GM19023 (cell line): ENCODE measurements around the gene ZKSCAN1.
"Not testable (repeated sequence)": the region's sequence is repeated elsewhere in the genome, so short reads cannot be mapped to it uniquely, and the experiment has no call there.

Experiments used
- ATAC-seq: cut with Tn5 transposase; IDR thresholded peaks from one replicate; pipeline ENCODE4 v1.9.1; 2021; ENCODE audit warnings: mild to moderate bottlenecking, moderate library complexity; ENCODE audit not compliant: unreplicated experiment

Gene ZKSCAN1

DNA sequence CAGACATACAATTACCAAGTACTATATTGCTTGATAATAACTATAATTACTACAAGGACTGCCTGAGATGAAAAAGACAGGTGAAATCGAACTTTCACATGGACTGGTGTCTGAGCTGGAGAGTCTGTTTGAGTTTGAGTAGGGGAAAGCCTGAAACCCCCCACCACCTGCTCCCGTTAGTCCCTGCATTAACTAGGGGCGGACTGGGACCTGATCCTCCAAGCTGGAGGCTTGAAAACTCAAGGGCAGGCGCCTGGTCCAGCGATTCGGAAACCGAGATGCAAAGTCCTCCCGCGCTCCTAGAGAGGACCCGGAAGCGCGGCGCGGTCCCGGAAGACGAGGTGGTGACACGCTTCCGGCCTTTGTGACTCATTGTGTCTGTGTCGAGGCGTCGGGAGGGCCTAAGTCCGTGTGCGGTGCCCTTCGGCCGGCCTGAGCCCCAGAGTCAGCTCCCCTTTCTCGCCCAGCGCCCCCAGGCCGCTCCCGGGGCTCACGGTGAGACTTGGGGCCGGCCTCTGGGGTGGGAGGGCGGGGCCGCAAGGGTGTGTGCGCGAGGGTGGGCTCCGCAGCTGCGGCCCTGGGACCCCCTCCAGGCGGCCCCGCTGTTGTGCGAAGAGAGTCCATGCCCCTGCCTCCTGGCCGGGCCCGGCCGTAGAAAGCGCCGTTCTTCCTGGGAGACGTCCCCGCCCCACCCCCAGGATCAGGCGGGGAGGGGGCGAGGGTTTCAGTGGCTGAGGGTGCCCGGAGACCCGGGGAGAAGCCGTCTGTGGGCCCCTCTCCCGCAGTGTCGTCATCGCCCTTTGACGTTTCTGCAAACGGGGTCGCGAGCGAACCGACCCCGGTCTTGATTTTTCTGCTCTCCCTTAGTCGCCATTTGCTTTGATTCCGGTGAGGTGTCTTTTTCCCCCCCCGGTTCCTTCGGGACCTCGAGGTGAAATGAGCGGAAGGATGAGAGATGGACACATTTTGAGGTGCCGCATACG lies at the start of gene ZKSCAN1:
Gene ZKSCAN1, plus strand, starts transcription at position 365 of the 983 bp plus-strand sequence. CDS start 7,911 bp downstream, outside the sequence.
- peak; percentile 98 for ATAC-seq

DNA sequence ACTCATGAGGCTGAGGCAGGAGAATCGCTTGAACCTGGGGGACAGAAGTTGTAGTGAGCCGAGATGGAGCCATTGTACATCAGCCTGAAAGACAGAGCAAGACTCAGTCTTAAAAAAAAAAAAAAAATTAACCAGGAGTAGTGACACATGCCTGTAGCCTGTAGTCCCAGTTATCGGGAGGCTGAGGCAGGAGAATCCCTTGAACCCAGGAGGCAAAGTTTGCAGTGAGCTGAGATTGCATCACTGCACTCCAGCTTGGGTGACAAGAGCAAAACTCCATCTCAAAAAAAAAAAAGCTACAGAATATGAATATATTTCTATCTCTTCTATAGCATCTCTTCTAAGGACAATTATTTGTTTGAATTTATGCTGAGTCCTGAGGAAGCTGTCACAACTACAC lies 46.1 kb upstream of the ZKSCAN1 start:
- ATAC-seq = no peak

DNA sequence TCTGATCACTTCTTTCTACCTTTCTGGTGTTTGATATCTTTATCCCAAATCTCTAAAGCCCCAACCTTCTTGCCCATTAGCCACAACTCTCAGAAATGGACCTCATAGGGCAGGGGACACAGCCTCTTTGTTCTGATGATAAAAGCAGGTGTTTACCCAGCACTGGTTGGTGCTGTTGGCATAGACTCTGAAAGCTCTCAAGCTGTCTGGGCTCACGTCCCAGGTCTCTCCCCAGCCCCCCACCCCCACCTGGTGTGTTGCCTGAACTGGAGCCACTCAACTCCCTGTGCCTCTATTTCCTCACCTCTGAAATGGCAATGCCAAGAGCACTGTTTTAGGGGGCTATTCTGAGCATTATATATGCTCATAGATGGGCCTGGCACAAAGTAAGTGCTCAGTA lies 45.6 kb upstream of the ZKSCAN1 start:
- ATAC-seq = not testable (repeated sequence)

DNA sequence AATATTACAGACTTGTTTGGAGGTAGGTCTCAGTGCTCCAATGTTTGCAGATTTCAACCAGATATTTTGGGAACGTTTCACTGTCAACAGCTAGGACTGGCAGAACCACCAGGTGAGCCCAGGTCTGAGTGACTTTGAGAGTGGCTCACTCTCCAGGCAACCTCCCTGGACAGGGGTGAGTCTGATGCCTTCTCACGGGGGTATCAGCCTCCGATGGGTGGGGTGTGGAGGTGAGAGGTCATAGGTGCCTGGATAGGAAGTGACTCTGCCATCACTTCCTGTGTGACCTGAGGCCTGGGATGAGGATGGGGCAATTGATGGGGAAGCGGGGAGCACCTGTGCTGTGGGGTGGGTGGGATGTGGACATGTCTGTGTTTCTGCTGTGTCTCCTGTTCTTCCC lies 44.2 kb upstream of the ZKSCAN1 start:
- ATAC-seq = no peak

DNA sequence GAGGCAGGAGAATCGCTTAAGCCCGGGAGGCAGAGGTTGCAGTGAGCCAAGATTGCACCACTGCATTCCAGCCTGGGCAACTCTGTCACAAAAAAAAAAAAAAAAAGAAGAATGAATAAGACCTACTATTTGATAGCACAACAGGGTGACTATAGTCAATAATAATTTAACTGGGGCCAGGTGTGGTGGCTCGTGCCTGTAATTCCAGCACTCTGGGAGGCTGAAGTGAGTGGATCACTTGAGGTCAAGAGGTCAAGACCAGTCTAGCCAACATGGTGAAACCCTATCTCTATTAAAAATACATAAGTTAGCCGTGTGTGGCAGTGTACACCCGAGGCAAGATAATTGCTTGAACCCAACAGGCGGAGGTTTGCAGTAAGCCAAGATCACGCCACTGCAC lies 41.6 kb upstream of the ZKSCAN1 start:
- not testable (repeated sequence) for ATAC-seq

DNA sequence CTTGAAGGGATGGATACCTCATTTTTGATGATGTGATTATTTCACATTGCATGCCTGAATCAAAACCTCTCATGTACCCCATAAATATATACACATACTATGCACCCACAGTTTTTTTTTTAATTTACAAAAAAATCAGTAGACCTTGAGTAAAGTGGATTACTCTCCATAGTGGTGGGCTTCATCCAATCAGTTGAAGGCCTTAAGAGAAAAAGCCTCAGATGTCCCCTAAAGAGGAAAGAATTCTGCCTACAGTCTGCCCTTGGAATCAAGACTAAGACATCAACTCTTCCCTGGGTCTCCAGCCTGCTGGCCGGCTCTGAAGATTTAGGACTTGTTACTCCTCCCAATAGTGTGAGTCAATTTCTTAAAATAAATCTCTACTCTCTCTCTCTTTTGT lies 40.7 kb upstream of the ZKSCAN1 start:
- no peak for ATAC-seq

DNA sequence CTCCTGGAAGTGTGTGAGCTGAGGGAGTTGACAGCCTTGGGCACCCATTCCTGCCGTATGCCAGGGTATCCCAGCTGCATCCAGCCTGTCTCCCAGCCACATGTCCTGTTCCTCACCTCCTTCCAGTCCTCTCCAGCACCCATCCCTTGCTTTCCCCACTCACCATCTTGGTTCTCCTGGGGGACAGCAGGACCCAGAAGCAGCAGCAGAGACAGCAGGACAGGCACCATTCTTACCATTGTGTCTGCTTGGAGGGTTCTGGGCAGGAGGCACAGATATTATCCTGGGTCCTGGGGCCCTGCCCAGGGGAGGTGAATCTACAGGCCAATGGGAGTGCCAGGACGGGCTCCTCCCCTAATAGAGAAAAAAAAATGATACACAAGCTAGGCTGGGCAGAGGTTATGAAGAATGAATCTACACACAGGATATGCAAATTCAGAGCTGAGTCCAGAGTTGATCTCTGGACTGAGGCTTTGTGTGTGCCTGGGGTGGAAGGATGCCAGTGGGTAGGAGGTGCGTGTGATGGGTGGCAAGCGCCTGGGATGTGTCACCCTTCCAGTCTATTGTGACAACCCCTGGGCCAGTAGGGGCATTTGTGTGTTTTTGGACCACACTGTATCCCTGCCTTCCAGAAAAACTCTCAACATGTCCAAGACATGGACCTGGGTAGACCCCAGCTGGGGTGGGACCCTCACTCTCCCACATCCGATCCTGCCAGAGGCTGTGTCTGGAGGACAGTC lies 39.4 kb upstream of the ZKSCAN1 start, which contains the start of gene AZGP1:
Gene AZGP1, minus strand, starts transcription at position 250 of the 740 bp plus-strand sequence. Its CDS starts 11 bp downstream, at position 239.
- ATAC-seq = no peak

DNA sequence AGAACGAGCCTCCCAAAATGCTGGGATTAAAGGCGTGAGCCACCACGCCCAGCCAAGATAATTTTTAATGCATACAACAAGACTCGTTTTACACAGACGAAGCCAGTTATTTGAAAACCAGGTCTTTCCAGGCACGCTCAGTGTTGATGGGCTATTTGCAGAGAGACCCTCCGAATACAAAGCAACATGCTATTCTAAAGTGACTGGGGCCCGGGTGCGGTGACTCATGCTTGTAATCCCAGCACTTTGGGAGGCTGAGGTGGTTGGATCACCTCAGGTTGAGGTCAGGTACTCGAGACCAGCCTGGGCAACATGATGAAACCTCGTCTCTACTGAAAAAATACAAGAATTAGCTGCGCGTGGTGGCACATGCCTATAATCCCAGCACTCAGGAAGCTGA lies 38.8 kb upstream of the ZKSCAN1 start:
- ATAC-seq = no peak

DNA sequence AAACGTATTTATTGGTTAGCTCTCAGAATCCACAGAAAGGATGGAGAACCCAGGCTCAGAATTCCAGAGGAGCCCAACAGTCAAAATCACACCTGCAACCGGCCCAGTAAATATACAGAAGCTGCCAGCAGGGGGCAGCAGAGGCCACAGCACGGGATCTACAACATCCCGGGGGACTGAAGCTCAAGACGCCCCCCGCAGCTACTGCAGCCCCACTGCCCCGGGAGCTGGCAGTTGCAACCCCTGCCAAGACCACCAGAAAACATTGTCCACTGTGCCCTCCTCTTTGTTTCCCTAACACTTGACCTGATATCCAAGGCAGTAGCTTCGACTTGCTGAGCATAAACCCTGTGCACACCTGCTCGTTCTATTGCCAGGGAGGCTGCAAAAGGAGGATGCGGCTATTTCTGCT lies 35.6 kb upstream of the ZKSCAN1 start:
- ATAC-seq = not testable (repeated sequence)

DNA sequence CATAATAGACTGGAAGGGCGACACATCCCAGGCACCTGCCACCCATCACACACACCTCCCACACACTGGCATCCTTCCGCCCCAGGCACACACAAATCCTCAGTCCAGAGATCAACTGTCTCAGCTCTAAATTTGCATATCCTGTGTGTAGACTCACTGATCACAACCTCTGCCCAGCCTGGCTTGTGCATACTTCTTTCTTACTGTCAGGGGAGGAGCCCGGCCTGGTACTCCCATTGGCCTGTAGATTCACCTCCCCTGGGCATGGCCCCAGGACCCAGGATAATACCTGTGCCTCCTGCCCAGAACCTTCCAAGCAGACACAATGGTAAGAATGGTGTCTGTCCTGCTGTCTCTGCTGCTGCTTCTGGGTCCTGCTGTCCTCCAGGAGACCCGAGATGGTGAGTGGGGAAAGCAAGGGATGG lies 34.9 kb upstream of the ZKSCAN1 start:
- ATAC-seq = not testable (repeated sequence)

DNA sequence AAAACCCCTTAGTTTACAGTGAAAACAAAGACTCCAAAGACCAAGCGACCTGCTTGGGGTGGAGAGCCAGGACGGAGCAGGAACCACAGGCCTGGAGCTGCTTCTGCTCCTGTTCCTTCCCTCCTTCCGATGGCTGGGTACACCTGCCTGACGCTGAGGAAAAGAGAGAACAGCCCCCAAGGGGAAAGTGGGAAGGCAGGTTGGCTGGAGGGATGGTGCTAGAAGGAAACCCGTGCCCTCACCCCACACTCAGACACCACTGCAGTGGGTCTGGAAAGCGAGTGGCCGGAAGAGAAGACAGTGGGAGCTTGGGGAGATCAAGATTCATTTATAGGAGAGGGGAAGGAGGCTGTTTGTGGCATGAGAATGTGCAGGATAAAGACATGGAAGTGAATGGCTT lies 34.3 kb upstream of the ZKSCAN1 start:
- ATAC-seq = not testable (repeated sequence)

DNA sequence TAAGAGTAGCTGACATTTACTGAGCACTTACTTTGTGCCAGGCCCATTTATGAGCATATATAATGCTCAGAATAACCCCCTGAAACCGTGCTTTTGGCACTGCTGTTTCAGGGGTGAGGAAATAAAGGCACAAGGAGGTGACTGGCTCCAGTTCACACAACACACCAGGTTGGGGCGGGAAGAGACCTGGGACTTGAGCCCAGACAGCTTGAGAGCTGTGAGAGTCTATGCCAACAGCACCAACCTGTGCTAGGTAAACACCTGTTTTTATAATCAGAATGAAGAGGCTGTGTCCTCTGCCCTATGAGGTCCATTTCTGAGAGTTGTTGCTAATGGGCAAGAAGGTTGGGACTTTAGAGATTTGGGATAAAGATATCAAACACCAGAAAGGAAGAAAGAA lies 30.8 kb upstream of the ZKSCAN1 start:
- no peak for ATAC-seq

DNA sequence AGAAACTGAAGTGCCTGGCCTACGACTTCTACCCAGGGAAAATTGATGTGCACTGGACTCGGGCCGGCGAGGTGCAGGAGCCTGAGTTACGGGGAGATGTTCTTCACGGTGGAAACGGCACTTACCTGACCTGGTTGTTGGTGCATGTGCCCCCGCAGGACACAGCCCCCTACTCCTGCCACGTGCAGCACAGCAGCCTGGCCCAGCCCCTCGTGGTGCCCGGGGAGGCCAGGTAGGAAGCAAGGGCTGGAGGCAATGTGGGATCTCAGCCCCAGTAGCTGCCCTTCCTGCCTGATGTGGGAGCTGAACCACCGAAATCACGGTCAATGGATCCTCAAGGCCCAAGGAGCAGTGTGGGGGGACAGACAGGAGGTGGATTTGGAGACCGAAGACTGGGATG lies 28.1 kb upstream of the ZKSCAN1 start:
- ATAC-seq = not testable (repeated sequence)

DNA sequence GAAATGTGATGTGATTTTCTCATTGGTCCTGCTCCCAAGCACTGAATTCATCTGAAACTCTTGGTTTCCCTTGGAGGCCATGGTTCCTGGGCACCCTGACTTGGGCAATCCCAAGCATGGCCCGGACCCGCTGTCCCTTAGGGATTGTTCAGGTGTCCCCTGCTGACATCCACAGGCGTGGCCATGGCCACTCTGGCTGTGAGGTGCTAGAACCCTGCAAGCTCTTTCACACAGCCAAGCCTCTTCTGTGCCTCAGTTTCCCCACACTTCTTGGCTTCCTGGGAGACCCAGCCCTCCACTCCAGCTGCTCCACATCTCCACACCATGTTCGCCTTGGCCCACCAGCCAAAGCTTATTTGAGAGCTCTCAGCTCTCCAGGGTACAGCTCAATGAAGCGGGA lies 27.6 kb upstream of the ZKSCAN1 start:
- ATAC-seq = no peak

DNA sequence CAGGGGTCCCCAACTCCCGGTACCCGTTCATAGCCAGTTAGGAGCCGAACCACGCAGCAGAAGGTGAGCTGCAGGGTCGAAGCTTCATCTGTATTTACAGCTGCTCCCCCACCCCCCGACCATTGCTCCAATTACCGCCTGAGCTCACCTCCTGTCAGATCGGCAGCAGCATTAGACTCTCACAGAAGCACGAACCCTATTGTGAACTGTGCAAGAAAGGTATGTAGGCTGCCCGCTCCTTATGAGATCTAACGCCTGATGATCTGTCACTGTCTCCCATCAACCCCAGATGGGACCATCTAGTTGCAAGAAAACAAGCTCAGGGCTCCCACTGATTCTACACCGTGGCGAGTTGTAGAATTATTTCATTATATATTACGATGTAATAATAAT lies 24.9 kb upstream of the ZKSCAN1 start:
- no peak for ATAC-seq

DNA sequence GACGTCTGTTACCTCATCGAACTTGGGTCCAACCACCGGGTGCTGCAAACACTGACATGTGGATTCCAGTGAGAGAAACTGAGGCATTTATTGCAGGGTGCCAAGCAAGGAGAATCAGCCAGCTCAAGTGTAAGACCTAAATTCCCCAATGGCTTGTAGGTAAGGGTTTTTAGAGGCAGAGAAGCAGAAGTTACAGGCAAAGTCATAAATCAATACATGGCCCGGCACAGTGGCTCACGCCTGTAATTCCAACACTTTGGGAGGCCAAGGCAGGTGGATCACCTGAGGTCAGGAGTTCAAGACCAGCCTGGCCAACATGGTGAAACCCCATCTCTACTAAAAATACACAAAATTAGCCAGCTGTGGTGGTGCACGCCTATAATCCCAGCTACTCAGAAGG lies 23.9 kb upstream of the ZKSCAN1 start:
- ATAC-seq = not testable (repeated sequence)

DNA sequence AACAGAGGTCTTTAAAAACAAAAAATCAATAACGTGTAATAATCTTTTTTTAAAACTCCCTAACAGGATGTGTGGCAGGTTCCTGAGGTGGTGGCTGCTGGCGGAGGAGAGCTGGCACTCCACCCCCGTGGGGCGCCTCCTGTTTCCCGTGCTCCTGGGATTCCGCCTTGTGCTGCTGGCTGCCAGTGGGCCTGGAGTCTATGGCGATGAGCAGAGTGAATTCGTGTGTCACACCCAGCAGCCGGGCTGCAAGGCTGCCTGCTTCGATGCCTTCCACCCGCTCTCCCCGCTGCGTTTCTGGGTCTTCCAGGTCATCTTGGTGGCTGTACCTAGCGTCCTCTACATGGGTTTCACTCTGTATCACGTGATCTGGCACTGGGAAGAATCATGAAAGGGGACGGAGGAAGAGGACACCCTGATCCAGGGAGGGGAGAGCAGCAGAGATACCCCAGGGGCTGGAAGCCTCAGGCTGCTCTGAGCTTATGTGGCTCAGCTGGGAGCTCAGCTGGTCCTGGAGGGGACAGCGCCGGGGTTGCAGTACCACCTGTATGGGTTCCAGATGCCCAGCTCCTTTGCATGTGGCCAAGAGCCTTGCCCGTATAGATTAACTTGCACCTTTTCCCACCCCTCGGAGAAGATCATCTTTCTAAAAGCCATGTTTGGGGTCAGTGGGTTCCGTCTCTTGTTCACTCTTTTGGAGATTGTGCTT lies 22.9 kb upstream of the ZKSCAN1 start:
- ATAC-seq = no peak

DNA sequence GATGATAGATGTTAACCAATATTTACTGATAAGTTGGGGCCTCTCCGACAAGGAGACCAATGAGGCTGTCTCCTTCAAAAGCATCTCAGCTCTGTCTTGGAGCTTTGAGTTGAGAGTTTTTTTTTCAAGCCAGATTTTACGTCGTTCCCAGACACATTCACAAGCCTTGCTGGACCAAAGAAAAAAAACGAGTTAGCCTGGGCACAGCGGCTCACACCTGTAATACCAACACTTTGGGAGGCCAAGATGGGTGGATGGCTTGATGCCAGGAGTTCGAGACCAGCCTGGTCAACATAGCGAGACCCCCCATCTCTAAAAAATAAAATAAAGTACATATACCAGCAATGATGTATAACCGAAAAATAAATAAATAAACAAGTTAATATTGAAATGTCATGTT lies 20.6 kb upstream of the ZKSCAN1 start:
- no peak for ATAC-seq

DNA sequence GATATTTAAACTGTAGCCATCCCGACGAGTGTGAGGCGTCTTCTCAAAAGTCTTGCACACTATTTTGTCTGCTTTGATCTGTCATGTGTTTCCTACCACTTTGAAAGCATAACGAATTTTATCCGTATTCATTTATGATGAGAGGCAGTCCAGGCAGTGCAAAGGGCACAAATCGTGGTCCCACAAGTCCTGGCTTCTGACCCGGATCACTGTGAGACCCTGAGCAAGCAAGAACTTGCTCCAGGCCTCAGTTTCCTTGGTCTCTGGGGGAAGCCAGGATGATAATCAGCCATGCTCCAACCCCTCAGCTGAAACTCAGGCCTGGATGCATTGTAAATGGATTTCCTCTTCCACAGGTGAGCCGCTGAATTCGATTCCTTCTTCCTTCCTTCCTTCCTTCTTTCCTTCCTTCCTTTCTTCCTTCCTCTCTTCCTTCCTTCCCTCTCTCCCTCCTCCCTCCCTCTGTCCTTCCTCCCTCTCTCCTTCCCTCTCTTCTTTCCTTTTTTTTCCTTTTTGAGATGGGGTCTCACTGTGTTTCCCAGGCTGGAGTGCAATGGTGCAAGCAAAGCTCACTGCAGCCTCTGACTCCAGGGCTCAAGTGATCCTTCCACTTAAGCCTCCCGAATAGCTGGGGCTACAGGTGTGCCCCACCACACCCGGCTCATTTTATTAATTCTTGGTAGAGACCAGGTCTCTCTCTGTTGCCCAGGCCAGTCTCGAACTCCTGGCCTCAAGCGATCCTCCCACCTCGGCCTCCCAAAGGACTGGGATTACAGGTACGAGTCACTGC lies 18.4 kb upstream of the ZKSCAN1 start:
- ATAC-seq = no peak

DNA sequence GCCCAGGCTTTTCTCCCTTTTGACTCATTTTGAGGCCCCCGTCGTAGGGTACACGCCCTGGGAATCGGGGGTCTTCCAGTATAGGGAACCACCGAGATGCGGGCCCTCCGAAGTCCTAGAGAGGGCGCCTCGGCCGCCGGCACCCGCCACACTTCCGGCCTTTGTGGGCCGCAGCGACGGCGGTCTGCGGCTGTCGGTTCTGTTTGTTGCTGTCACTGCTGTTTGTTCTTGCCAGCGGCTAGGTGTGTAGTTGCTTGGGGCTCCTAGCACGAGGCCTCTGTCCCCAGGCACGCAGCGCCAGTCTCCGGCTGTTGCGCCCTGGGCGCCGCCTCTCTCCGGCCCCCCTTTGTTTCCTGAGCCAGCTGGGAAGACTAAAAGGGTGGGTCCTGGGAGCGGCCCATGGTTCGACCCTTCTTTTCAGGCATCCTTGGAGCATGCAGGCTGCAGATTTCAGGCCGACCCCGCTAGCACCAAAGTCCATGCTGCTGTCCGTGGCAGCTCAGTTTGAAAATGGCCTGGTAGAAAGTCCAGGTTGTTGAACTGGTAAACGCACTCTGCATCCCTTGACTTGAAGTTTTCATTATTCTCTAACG lies 17.8 kb upstream of the ZKSCAN1 start:
- peak; percentile 63 for ATAC-seq
